ENCODE data around the gene WDR88. TPM values are rescaled to one million over a fixed set of nuclear protein-coding genes. Genes with fewer than 3 reads are reported as not detected.

The WDR88 gene
- total RNA-seq, 4 donors from 2014 or later: not detected

DNA sequence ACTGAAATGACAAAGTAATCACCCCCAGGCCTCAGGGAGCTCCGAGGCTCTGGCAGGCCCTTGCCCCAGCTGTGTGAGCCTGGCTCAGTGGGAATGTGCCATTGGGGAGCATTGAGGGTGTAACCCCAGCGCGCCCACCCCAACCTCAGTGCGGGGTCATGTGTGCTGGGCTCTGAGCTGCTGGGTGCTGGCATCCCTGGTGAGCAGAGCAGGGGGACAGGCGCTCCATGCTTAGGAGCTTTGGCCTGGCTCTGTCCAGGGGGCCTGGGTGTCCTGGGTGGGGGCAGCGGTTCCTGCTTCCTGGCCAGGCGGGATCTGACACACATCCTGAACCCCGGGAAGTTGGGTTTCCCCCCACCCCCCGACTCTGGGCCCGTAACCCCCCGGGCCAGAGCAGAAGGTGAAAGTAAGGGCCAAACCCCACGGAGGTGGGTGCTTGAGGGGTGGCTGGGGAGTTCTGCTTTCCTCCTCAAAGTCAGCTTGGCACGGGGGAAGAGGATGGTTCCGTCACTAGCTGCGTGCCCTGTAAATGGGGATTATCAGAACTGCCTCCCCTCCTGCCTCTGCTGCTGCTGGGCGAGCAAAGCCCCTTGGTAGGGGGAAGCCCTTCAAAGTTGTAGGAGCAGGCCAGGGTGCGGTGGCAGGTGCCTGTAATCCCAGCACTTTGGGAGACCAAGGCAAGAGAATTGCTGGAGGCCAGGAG lies 63.9 kb downstream of the WDR88 start:
- Histone ChIP-seq H3K4me1 (peaks cover 14 to 27% (median 18%) of the 10 kb centered on the region in 4 donors), H3K36me3 (peaks cover 0 to 27% (median 18%) of the 10 kb centered on the region in 4 donors), H3K27me3 (no peaks in the 10 kb centered on the region), H3K4me3 (peak overlapping the region; percentile 76 to 86 (median 80)), H3K9me3 (no peaks in the 10 kb centered on the region), H3K27ac (replicated peaks in 1 of 4) (peak overlapping the region in 3 of 4 donors; percentile 64 to 77 (median 74))
- TF ChIP-seq, protein P1, sequence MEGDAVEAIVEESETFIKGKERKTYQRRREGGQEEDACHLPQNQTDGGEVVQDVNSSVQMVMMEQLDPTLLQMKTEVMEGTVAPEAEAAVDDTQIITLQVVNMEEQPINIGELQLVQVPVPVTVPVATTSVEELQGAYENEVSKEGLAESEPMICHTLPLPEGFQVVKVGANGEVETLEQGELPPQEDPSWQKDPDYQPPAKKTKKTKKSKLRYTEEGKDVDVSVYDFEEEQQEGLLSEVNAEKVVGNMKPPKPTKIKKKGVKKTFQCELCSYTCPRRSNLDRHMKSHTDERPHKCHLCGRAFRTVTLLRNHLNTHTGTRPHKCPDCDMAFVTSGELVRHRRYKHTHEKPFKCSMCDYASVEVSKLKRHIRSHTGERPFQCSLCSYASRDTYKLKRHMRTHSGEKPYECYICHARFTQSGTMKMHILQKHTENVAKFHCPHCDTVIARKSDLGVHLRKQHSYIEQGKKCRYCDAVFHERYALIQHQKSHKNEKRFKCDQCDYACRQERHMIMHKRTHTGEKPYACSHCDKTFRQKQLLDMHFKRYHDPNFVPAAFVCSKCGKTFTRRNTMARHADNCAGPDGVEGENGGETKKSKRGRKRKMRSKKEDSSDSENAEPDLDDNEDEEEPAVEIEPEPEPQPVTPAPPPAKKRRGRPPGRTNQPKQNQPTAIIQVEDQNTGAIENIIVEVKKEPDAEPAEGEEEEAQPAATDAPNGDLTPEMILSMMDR (IDR thresholded peaks at IDR 0.05): no peak
- TF ChIP-seq POLR2A (IDR thresholded peaks at IDR 0.05; ENCODE audit: low read depth) (no peak), EP300 (IDR thresholded peaks at IDR 0.05) (no peak), POLR2AphosphoS5 (IDR thresholded peaks at IDR 0.05) (no peak)
- 77% methylated on average over 7 of the region's 17 CpGs for WGBS
- intact Hi-C loops (cut with DNase I): no loop called here
- DNase-seq (ENCODE audit: extremely low spot score): no peak

DNA sequence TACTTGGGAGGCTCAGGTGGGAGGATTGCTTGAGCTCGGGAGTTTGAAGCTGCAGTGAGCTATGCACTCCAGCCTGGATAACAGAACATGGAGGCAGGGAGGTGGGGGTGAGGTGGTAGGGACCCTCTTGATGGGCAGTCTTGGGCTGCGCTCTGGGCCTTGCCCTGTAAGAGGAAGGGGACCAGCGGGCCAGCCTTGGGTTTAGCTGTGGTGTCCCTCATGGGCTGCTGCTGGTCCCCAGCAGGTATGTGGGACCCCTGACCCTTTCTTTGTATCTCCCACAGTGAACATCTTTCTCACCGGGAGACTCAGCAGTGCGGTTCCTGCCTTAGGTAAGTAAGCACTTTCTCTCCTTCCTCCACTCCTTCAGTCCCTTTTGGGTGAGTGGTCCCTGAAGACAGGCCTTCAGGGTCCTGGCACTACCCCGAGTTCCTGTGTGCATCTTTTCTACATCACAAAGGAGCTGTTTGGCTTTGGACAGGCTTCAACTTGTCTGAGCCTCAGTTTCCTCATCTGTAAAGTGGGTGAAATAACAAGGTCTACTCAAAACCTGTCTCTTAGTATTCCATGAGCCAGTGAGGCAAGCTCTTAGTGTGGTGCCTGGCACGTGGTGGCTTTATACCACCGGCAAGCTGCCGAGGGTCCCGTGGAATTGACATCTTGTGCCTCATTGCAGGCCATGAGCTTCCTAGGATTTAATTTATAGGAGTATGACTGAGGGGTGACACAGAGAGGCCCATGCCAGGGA lies 64.7 kb downstream of the WDR88 start:
- H3K27ac ChIP-seq (replicated peaks in 1 of 4): no peak overlapping the region
- H3K4me1 ChIP-seq: peaks cover 14 to 27% (median 18%) of the 10 kb centered on the region in 4 donors
- no peak for TF ChIP-seq POLR2AphosphoS5 (IDR thresholded peaks at IDR 0.05)
- intact Hi-C loops (cut with DNase I): no loop called here
- no peak for DNase-seq (ENCODE audit: extremely low spot score)
- H3K36me3 ChIP-seq: peaks cover 0 to 27% (median 19%) of the 10 kb centered on the region in 4 donors
- H3K27me3 ChIP-seq: no peaks in the 10 kb centered on the region
- H3K9me3 ChIP-seq: no peaks in the 10 kb centered on the region
- no peak overlapping the region for H3K4me3 ChIP-seq
- 98% methylated on average over 10 of the region's 10 CpGs for WGBS

DNA sequence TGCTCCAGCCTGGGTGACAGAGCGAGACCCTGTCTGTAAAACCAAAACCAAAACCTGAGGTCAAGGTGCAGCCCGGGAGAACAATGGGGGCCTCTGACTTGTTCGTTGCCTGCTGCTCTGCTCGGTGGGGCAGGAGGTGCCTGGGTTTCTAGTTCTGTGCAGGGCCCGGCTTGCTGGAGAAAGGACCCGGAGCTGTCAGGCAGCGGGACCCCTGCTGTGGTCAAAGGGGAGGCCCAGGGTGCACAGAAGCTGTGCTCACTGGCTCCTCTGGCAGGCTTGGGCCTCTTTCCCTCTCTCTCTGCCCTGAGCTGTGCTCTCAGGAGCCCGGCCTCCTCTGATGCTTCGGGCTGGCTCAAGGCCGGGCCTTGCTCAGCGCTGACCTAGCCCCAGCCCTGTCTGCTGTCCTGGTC lies 65.7 kb downstream of the WDR88 start:
- H3K27ac ChIP-seq (replicated peaks in 1 of 4): no peak overlapping the region
- no peaks in the 10 kb centered on the region for H3K9me3 ChIP-seq
- no peak for DNase-seq (ENCODE audit: extremely low spot score)
- intact Hi-C loops (cut with DNase I): no loop called here
- WGBS: 94% methylated on average over 8 of the region's 11 CpGs
- no peak overlapping the region for H3K4me3 ChIP-seq
- peaks cover 0 to 36% (median 23%) of the 10 kb centered on the region in 4 donors for H3K36me3 ChIP-seq
- TF ChIP-seq, protein P1 (IDR thresholded peaks at IDR 0.05): no peak
- TF ChIP-seq POLR2AphosphoS5 (IDR thresholded peaks at IDR 0.05) (no peak), EP300 (IDR thresholded peaks at IDR 0.05) (no peak), POLR2A (IDR thresholded peaks at IDR 0.05; ENCODE audit: low read depth) (no peak)
- peaks cover 14 to 27% (median 18%) of the 10 kb centered on the region in 4 donors for H3K4me1 ChIP-seq
- no peaks in the 10 kb centered on the region for H3K27me3 ChIP-seq

DNA sequence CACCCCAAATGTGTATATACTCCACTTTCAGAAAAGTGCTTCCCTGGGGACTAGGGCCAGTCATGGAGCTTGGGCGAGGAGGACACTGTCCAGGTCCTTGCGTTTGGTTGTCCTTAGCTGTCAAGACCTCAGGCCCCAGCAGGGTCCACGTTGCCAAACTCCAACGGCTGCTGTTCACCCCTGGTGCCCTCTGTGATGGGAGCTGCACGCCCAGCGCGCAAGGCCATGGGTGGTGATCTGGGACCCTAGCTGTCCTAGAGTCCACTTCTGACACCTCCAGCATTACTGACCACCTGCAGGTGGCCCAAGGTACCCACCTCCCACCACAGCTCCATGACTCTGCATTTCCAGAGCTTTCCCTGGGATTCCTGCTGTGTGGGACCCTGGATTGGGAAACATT lies 66.3 kb downstream of the WDR88 start:
- Histone ChIP-seq H3K36me3 (peaks cover 0 to 41% (median 26%) of the 10 kb centered on the region in 4 donors), H3K4me1 (peaks cover 14 to 27% (median 18%) of the 10 kb centered on the region in 4 donors), H3K27me3 (no peaks in the 10 kb centered on the region), H3K4me3 (no peak overlapping the region), H3K9me3 (no peaks in the 10 kb centered on the region), H3K27ac (replicated peaks in 1 of 4) (no peak overlapping the region)
- intact Hi-C loops (cut with DNase I): no loop called here
- TF ChIP-seq, protein P1 (IDR thresholded peaks at IDR 0.05): no peak
- TF ChIP-seq POLR2A (IDR thresholded peaks at IDR 0.05; ENCODE audit: low read depth) (no peak), EP300 (IDR thresholded peaks at IDR 0.05) (no peak), POLR2AphosphoS5 (IDR thresholded peaks at IDR 0.05) (no peak)
- WGBS: 88% methylated on average over 4 of the region's 7 CpGs
- DNase-seq (ENCODE audit: extremely low spot score): no peak
